ENCODE data around the gene LILRB5.
"Not testable (repeated sequence)": the region's sequence is repeated elsewhere in the genome, so short reads cannot be mapped to it uniquely, and the experiment has no call there.

LILRB5 gene

DNA sequence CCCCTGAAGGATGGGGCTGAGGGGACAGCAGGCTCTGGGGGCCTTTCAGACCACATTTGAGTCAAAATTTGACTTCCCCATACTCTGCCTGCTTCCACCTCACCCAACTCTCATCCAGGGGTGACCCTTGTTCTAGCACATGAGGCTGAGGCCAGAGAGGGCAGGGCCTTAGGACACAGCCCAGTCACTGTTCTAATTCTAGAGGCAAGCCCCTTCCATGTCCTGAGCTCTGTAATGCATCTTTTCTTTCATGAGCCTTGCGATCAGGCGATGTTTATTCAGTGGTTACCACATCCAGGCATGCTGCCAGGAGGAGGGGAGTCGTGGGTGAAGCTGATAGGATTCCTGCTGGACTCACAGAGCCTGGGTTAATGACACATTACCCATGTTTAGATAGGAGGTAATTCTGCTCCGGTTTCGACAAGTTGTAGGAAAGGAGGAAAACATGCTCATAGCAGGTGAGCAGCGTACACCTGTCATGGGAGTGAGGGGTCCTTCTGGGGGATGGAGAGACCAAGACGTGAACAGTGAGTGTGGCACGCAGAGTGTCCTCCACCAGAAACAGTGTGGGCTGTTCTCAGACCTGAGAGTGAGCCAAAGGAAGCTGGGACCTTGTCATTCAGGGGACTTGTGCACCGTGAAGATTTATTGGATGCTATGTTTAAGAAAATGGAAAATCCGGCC, 47.1 kb downstream of the LILRB5 start:
- peak in 1 of 2 donors; percentile 61 for DNase-seq

DNA sequence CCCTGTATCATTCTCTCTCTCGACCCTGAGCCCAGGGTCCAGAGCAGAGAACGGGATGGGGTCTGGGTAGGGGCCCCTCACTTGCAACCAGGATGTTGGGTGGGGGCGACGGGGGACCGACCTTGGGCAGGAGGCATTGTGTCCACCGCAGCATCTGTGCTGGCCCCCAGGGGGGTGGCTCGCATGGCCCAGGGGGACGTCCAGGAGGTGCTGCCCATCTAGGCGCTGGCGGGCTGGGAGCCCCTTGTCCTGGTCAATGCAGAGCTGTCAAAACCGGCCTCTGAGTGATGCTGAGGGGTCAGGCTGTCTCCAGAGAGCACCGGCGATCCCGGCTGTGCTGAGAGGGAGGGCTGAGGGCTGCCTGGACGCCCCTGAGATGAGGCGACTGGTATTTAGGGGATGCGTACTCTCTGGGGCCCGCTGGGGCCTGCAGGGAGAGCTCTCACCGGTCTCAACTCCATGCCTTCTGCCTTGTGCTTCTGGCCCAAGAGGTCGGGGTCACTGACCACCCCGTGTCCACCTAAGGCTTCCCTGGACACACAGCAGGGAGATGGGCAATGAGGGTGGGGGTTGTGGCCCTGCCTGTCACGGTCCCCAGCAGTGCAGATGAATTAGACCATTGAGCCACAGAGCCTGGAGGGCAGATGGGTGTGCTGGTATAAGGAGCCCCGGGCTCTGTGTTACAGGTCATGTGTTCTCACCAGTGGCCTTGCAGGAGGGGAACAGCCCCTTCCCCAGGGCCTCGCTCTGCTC, 47.8 kb downstream of the LILRB5 start:
- DNase-seq, result no peak

DNA sequence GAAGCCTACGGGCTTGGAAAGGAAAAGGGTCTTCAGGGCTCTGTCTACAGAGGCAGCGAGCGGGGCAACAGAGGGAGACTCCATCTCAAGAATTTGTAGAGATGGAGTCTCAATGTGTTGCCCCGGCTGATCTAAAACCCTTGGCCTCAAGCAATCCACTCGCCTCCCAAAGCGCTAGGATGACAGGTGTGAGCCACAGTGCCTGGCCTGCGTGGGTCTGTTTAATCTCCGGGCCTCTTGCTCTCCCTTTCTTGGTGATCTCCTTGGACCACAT, 48.4 kb downstream of the LILRB5 start:
- DNase-seq, result no peak

DNA sequence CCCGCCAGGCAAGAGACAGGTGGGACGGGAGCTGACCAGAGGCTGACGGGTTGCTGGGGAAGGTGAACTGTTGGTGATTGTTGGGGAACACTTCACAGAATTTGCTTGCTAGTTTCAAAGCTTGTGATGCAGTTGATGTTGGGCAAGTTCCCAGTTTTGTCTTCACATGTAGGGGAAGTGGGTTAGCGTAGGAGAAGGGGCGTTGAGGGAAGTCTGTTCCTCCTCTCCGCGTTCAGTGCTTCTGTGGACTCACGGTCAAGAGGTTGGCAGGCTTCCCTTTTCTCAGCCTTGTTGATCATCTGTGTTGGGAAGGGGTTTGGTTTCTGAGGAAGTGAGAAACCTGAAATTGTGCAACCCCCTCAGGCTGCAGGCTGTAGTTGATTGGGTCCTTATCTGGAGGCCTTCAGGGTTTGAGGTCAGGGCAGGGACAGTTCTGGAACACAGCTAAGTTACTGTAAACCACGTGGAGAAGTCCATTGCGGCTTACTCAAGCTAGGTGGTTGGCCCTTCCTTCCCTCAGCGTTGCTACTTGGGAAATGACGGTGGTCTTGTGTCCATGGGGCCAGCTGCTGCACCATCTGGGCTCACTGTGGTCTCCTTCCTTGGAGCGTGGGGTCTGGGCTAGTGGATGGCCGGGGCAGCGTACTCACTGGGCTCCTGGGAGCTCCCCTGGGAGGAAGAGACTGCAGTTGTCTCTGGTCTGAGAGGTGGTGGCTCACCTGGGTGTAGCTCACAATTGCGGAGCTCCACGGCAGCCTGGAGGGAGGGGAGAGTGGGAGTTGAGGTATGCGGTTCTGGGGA, 48.9 kb downstream of the LILRB5 start:
- peak; percentile 64 to 87 for DNase-seq

DNA sequence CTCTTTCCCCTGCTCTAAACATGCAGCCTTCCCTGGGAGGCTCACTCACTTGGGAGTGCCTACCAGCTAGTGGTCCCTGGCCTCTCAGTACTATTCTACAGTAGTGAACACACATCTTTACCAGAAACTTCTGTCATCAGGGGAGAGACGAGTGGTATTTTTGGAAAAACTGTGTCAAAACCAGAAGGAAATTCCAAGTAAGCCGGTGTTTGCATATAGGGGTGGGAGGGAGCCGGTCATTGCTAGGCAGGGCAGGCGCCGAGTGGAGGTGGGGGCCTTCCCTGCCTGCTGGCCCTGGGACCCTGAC, 49.4 kb downstream of the LILRB5 start:
- no peak for DNase-seq

DNA sequence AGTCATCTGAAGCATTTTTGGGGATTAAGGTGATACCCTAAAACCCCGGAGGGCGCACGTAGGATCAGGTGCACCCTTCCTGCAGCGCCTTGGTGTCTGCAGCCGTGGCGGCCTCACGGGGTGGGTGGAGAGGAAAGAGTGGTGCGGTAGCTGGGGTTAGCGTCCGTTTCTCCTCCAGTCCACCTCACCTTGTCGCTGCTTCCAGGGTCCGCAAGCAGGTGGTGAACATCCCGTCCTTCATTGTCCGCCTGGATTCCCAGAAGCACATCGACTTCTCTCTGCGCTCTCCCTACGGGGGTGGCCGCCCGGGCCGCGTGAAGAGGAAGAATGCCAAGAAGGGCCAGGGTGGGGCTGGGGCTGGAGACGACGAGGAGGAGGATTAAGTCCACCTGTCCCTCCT, 49.9 kb downstream of the LILRB5 start:
- DNase-seq, result not testable (repeated sequence)

DNA sequence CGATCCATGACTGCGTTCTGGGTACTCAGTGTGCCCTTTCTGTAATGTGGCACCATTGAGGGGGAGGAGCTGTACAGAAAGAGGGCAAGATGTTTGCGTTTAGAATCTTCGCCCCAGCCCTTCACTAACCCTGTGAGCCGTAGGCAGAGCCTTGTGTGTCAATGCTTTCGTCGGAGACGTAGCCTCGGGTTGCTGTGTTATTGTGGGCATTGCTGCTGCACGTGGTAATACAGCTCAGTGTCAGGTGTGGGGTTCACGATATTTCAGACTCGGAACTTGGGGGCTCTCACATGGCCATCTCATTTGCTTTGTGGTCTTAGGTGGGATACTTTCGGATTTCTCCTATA, 50.3 kb downstream of the LILRB5 start:
- DNase-seq, result no peak

DNA sequence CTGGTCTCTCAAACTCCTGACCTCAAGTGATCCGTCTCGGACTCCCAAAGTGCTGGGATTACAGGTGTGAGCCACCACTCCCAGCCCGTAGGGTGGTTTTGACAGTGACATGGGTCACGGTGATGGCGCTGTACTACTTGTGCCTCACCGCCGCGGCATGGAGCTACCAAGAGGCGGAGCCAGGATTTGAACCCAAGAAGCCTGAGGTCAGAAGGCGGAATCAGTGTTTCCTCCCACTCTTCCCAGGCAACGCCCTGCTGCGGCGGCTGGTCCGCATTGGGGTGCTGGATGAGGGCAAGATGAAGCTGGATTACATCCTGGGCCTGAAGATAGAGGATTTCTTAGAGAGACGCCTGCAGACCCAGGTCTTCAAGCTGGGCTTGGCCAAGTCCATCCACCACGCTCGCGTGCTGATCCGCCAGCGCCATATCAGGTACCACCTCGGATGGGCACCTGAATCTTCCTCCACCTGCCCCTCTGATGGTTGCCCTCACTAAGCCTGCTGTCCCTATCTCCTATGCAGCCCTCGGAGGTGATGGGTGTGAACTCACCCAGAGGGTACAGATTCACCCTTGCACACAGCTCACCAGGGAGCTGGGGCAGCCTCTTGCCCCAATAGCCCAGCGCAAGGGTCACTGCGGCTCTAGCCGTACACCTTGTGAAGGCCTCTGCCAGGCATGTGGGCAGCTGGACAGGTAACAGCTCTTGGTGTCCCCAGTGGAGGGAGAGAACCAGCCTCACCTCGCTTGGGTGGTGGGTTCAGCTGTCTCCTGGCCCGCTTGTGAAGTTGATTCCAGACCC, 50.8 kb downstream of the LILRB5 start:
- no peak for DNase-seq

DNA sequence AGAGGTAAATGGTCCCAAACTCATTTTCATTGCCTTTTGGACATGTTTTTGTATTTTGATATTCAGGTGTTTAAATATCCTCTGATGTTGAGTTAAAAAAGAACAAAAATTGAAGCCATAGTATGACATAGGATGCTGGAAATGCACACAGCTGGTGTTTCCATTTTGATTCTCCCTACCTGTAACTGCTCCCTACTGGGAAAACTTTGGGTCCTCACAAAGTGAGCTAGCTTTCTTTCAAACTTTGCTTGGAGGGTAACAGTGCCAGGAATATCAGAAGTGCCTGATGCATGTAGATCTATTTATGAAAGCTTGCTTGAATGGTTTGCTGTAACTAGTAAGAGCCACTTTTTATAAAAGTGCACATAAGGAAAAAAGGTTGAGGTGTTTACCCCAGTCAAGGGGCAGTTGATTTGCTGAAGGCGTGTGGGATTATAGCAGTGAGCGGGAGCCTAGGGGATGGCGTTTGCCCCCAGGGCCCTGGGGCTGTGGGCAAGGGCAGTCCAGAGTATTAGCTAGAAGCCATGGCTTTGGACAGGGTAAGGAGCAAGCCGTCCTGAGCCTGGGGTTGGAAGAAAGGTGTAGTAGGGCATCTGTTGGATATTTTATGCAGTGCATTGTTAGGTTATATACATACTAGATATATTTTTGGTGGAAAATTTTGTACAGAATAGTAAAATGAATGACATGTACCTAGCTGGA, 52.2 kb downstream of the LILRB5 start:
- no peak for DNase-seq

DNA sequence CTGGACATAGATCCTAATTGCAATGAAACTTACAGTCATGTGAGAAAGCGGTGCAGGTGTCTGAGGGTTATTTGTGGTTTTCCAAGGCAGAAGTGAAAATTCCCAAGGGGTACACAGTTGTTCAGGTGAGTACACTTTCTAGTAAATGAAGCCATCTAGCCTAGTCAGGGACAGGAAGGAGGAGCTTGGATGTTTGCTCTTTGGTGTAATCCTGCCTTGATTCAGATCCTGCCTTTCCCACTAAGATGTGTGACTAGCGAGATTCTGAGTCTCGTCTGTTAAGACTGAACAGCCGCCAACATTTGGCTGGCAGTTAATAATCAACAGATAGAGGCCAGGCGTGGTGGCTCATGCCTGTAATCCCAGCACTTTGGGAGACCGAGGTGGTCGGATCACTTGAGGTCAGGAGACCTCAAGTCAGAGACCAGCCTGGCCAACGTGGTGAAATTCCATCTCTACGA, 53.9 kb downstream of the LILRB5 start:
- DNase-seq, result no peak

DNA sequence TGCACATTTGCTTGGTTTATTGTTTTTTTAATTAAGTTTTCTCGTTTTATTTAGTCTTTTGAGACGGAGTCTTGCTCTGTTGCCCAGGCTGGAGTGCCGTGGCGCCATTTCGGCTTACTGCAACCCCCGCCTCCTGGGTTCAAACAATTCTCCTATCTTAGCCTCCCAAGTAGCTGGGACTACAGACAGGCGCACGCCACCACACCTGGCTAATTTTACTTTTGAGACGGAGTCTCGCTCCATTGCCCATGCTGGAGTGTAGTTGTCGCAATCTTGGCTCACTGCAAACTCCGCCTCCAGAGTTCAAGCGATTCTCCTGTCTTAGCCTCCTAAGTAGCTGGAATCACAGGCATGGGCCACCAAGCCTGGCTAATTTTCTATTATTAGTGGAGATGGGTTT, 55.1 kb downstream of the LILRB5 start:
- DNase-seq, result no peak

DNA sequence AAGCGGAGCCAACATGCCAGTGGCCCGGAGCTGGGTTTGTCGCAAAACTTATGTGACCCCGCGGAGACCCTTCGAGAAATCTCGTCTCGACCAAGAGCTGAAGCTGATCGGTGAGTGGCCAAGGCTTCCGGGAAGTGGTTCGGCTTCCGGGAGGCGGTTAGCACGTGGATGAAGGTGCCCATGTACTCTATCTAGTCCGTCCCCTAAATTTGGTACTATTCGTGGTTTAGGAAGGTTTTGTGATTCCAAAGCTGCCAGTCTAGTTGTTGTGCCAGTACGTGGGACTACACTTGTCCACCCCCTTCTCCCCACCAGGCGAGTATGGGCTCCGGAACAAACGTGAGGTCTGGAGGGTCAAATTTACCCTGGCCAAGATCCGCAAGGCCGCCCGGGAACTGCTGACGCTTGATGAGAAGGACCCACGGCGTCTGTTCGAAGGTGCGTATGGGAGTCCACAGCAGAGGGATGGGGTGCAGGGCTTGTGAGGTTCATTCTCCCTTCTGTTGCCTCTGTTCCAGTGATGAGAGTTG, 55.8 kb downstream of the LILRB5 start:
- no peak for DNase-seq
